WTC11 (cell line): ENCODE measurements around the gene FOXN3. TPM values are rescaled to one million over a fixed set of nuclear protein-coding genes. Genes with fewer than 3 reads are reported as not detected.

Experiments used
- ATAC-seq: fragments of 200-7000 bp; cut with Tn5 transposase; 2 replicates; pipeline ENCODE4 v1.10.0; 2021; ENCODE audit warnings: mild to moderate bottlenecking, moderate library complexity
- CTCF ChIA-PET: fragments of 300-600 bp; sonication (Branson Sonifier 250); formaldehyde crosslinking; loops from one replicate; lab custom pipeline; 2021; ENCODE audit warnings: antibody characterized with exemption; lab: Charles Lee
- POLR2A ChIA-PET: fragments of 350-600 bp; sonication (Branson Sonifier 250); formaldehyde crosslinking; loops from one replicate; lab custom pipeline; 2021; ENCODE audit warnings: antibody characterized with exemption; lab: Charles Lee
- DNase-seq: peaks from one replicate; pipeline ENCODE4 v3.0.0; 2021; ENCODE audit warnings: low spot score
- H3K27ac Mint-ChIP-seq: 2 replicates; pipeline ENCODE4 v1.8.0; 2021; ENCODE audit warnings: mixed read lengths
- H3K27me3 Mint-ChIP-seq: 2 replicates; pipeline ENCODE4 v1.8.0; 2021; ENCODE audit warnings: low read depth, mild to moderate bottlenecking, moderate library complexity, mixed read lengths
- H3K36me3 Mint-ChIP-seq: 2 replicates; pipeline ENCODE4 v1.8.0; 2021; ENCODE audit warnings: mixed read lengths
- H3K4me1 Mint-ChIP-seq: 2 replicates; pipeline ENCODE4 v1.8.0; 2022; ENCODE audit warnings: mixed read lengths
- H3K4me3 Mint-ChIP-seq: 2 replicates; pipeline ENCODE4 v1.8.0; 2021; ENCODE audit warnings: mild to moderate bottlenecking, moderate library complexity, mixed read lengths
- H3K9me3 Mint-ChIP-seq: 2 replicates; pipeline ENCODE4 v1.8.0; 2021; ENCODE audit warnings: mixed read lengths
- AFF4 ChIP-seq: sonication (generic); formaldehyde crosslinking; IDR thresholded peaks from 2 replicates; pipeline ENCODE4 v1.8.1; 2023; ENCODE audit warnings: mild to moderate bottlenecking, missing genetic modification reagents, borderline replicate concordance
- CDX4 ChIP-seq: fragments of 250-450 bp; sonication (Bioruptor Pico); IDR thresholded peaks from 2 replicates; pipeline ENCODE4 v1.9.0; 2021; ENCODE audit warnings: moderate library complexity, mild to moderate bottlenecking, inconsistent platforms, borderline replicate concordance
- E2F5 ChIP-seq: sonication (generic); formaldehyde crosslinking; IDR thresholded peaks from 2 replicates; pipeline ENCODE4 v1.8.1; 2022; ENCODE audit warnings: mild to moderate bottlenecking, moderate library complexity, missing genetic modification reagents
- EMX1 ChIP-seq: fragments of 250-450 bp; sonication (Bioruptor Pico); IDR thresholded peaks from 2 replicates; pipeline ENCODE4 v1.8.0; 2021; ENCODE audit warnings: mild to moderate bottlenecking
- HMGA2 ChIP-seq: fragments of 250-450 bp; sonication (Bioruptor Pico); IDR thresholded peaks from 2 replicates; pipeline ENCODE4 v1.4.0; 2021; ENCODE audit warnings: mild to moderate bottlenecking, moderate library complexity
- HMGXB4 ChIP-seq: sonication (generic); formaldehyde crosslinking; IDR thresholded peaks from 2 replicates; pipeline ENCODE4 v1.8.1; 2023; ENCODE audit warnings: mild to moderate bottlenecking, moderate library complexity, missing genetic modification reagents
- IRF2 ChIP-seq: sonication (generic); formaldehyde crosslinking; IDR thresholded peaks from 2 replicates; pipeline ENCODE4 v1.8.0; 2022; ENCODE audit warnings: low read depth, missing genetic modification reagents, borderline replicate concordance
- NFATC4 ChIP-seq: fragments of 250-450 bp; sonication (Bioruptor Pico); IDR thresholded peaks from 2 replicates; pipeline ENCODE4 v1.9.0; 2021; ENCODE audit warnings: mild to moderate bottlenecking
- NR3C1 ChIP-seq: sonication (generic); formaldehyde crosslinking; conservative IDR thresholded peaks from 2 replicates; pipeline ENCODE4 v1.8.1; 2023; ENCODE audit warnings: low read depth, mild to moderate bottlenecking, missing genetic modification reagents
- OVOL2 ChIP-seq: fragments of 250-450 bp; sonication (Bioruptor Pico); IDR thresholded peaks from 2 replicates; pipeline ENCODE4 v1.9.0; 2021; ENCODE audit warnings: mild to moderate bottlenecking, borderline replicate concordance
- PRDM15 ChIP-seq: sonication (generic); formaldehyde crosslinking; IDR thresholded peaks from 2 replicates; pipeline ENCODE4 v1.8.0; 2022; ENCODE audit warnings: missing genetic modification reagents
- PREB ChIP-seq: sonication (generic); formaldehyde crosslinking; IDR thresholded peaks from 2 replicates; pipeline ENCODE4 v1.8.1; 2022; ENCODE audit warnings: mild to moderate bottlenecking, missing genetic modification reagents, moderate library complexity, borderline replicate concordance
- PRRX2 ChIP-seq: fragments of 250-450 bp; sonication (Bioruptor Pico); IDR thresholded peaks from 2 replicates; pipeline ENCODE4 v1.8.0; 2021; ENCODE audit warnings: mild to moderate bottlenecking
- SMAD3 ChIP-seq: sonication (generic); formaldehyde crosslinking; IDR thresholded peaks from 2 replicates; pipeline ENCODE4 v1.8.0; 2022; ENCODE audit warnings: missing genetic modification reagents, mild to moderate bottlenecking, borderline replicate concordance
- SP1 ChIP-seq: sonication (generic); formaldehyde crosslinking; conservative IDR thresholded peaks from 2 replicates; pipeline ENCODE4 v1.8.1; 2022; ENCODE audit warnings: missing genetic modification reagents
- TEAD1 ChIP-seq: sonication (generic); formaldehyde crosslinking; IDR thresholded peaks from 2 replicates; pipeline ENCODE4 v1.8.0; 2022; ENCODE audit warnings: mild to moderate bottlenecking, missing genetic modification reagents
- TEAD4 ChIP-seq: sonication (generic); formaldehyde crosslinking; IDR thresholded peaks from 2 replicates; pipeline ENCODE4 v1.8.0; 2022; ENCODE audit warnings: mild to moderate bottlenecking, missing genetic modification reagents
- ZBTB43 ChIP-seq: sonication (generic); formaldehyde crosslinking; IDR thresholded peaks from 2 replicates; pipeline ENCODE4 v1.8.1; 2023; ENCODE audit warnings: mild to moderate bottlenecking, missing genetic modification reagents
- ZMAT4 ChIP-seq: fragments of 250-450 bp; sonication (Bioruptor Pico); IDR thresholded peaks from 2 replicates; pipeline ENCODE4 v1.9.0; 2021; ENCODE audit warnings: mild to moderate bottlenecking
- ZNF219 ChIP-seq: sonication (generic); formaldehyde crosslinking; IDR thresholded peaks from 2 replicates; pipeline ENCODE4 v1.8.0; 2023; ENCODE audit warnings: missing genetic modification reagents, mild to moderate bottlenecking, borderline replicate concordance
- ZNF232 ChIP-seq: sonication (generic); formaldehyde crosslinking; IDR thresholded peaks from 2 replicates; pipeline ENCODE4 v1.8.0; 2022; ENCODE audit warnings: mild to moderate bottlenecking, missing genetic modification reagents
- ZNF263 ChIP-seq: sonication (generic); formaldehyde crosslinking; IDR thresholded peaks from 2 replicates; pipeline ENCODE4 v1.8.1; 2022; ENCODE audit warnings: low read depth, mild to moderate bottlenecking, moderate library complexity, missing genetic modification reagents
- ZNF671 ChIP-seq: fragments of 250-450 bp; sonication (Bioruptor Pico); IDR thresholded peaks from 2 replicates; pipeline ENCODE4 v1.8.0; 2021; ENCODE audit warnings: mild to moderate bottlenecking
- total RNA-seq: library from RNA; stranded (reverse); gene quantifications from 3 replicates; pipeline ENCODE4 v1.2.3, GENCODE V29; 2021

Gene FOXN3
- total RNA-seq, 1 experiment from 2014 or later: 170 TPM

- TF ChIP-seq HMGXB4 (CRISPR knock-in tag) (no peak), AFF4 (CRISPR knock-in tag) (no peak), HMGA2 (CRISPR knock-in tag) (no peak), NR3C1 (no peak), ZNF232 (no peak)
Measured at GRCh38 chr14:89163031-89163636, 253.9 kb downstream of the FOXN3 start (continued).

- ATAC-seq (no peak), DNase-seq (no peak)
- peaks cover 35% of the 10 kb centered on the region for H3K4me1 Mint-ChIP-seq
- POLR2A ChIA-PET: no interaction called here
- no peak overlapping the region for H3K27ac Mint-ChIP-seq
- CTCF ChIA-PET: no interaction called here
- no peaks in the 10 kb centered on the region for H3K9me3 Mint-ChIP-seq
- no peaks in the 10 kb centered on the region for H3K27me3 Mint-ChIP-seq
- H3K4me3 Mint-ChIP-seq: no peak overlapping the region
- H3K36me3 Mint-ChIP-seq: peaks cover 46% of the 10 kb centered on the region
- no peak for TF ChIP-seq ZNF263 (CRISPR knock-in tag)
- TF ChIP-seq ZNF671 (CRISPR knock-in tag): no peak
- TF ChIP-seq SMAD3 (CRISPR knock-in tag): no peak
- TF ChIP-seq PRDM15 (CRISPR knock-in tag): no peak
- TF ChIP-seq ZBTB43: no peak
- TF ChIP-seq PRRX2 (CRISPR knock-in tag): no peak
- no peak for TF ChIP-seq ZNF219
- TF ChIP-seq TEAD4 (CRISPR knock-in tag): no peak
- TF ChIP-seq CDX4 (CRISPR knock-in tag): no peak
- no peak for TF ChIP-seq IRF2 (CRISPR knock-in tag)
- no peak for TF ChIP-seq NFATC4 (CRISPR knock-in tag)
- TF ChIP-seq OVOL2 (CRISPR knock-in tag): no peak
- TF ChIP-seq ZMAT4 (CRISPR knock-in tag): no peak
- TF ChIP-seq SP1 (CRISPR knock-in tag): no peak
- TF ChIP-seq TEAD1: no peak
- no peak for TF ChIP-seq PREB
- no peak for TF ChIP-seq E2F5 (CRISPR knock-in tag)
- no peak for TF ChIP-seq EMX1
Measured at GRCh38 chr14:89162586-89162985, 254.4 kb downstream of the FOXN3 start.
